SU-DHL-6 (cell line): ENCODE data around the gene PAK1IP1.
"Not testable (repeated sequence)": the region's sequence is repeated elsewhere in the genome, so short reads cannot be mapped to it uniquely, and the experiment has no call there.

Source experiments
- EZH2phosphoT487 ChIP-seq: fragments of 200-600 bp; sonication (generic), shearing (Covaris generic); conservative IDR thresholded peaks from 2 replicates; pipeline ENCODE4 v1.6.1; 2018; ENCODE audit warnings: mild to moderate bottlenecking, antibody characterized with exemption, low read length, moderate library complexity, mixed read lengths
- TF ChIP-seq, protein P1 (sequence below): fragments of 200-600 bp; sonication (generic); IDR thresholded peaks from one replicate; pipeline ENCODE4 v1.5.1; 2017; ENCODE audit warnings: antibody characterized with exemption, mild to moderate bottlenecking, low read length, moderate library complexity; ENCODE audit not compliant: insufficient read depth, poor library complexity, severe bottlenecking

GRCh38 chr6:10741643-10742042, 46.9 kb downstream of the PAK1IP1 start:
- TF ChIP-seq, protein P1, sequence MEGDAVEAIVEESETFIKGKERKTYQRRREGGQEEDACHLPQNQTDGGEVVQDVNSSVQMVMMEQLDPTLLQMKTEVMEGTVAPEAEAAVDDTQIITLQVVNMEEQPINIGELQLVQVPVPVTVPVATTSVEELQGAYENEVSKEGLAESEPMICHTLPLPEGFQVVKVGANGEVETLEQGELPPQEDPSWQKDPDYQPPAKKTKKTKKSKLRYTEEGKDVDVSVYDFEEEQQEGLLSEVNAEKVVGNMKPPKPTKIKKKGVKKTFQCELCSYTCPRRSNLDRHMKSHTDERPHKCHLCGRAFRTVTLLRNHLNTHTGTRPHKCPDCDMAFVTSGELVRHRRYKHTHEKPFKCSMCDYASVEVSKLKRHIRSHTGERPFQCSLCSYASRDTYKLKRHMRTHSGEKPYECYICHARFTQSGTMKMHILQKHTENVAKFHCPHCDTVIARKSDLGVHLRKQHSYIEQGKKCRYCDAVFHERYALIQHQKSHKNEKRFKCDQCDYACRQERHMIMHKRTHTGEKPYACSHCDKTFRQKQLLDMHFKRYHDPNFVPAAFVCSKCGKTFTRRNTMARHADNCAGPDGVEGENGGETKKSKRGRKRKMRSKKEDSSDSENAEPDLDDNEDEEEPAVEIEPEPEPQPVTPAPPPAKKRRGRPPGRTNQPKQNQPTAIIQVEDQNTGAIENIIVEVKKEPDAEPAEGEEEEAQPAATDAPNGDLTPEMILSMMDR = not testable (repeated sequence)
- not testable (repeated sequence) for TF ChIP-seq EZH2phosphoT487
